ENCODE measurements around the gene DIRAS1.
"Not testable (repeated sequence)": the region's sequence is repeated elsewhere in the genome, so short reads cannot be mapped to it uniquely, and the experiment has no call there.

DIRAS1 gene

DNA sequence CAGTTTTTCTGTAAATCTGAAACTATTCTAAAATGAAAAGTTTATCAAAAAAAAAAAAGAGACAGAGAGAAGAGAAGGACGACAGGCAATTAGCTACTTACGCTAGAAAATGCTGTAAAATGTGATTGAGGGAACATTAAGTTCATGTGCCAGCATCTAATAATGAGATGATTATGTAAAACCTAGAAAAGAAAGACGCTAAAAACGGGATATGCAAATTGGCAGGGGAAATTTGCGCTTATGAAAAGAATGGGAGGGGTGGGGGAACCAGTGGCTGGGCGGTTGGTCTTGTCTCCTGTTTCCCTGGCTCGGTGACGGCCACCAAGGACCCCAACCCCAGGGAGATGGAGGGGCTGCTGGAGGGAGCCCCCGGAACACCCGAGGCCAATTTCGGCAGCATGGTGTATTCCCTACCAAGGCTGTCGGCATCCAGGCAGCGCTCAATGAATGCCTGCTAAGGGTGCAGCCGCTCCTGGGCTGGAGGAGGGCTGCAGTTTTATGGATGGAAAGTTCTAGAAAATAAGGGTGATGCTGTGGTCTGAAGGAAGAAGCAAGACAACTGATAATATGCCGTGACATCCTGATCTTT lies 52.9 kb downstream of the DIRAS1 start:
- no peak for DNase-seq

DNA sequence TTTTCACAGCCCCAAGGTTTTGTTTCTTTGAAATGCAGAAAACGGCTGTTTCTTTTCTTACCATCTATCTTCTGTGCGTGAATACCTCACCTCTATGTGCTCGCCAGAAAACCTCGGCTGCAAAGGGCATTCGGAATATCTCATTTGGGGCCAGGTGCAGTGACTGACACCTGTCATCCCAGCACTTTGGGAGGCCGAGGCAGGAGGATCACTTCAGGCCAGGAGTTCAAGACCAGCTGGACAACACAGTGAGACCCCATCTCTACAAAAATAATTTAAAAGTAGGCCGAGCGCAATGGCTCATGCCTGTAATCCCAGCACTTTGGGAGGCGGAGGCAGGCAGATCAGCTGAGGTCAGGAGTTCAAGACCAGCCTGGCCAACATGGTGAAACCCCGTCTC lies 53.8 kb downstream of the DIRAS1 start:
- DNase-seq, result not testable (repeated sequence)

DNA sequence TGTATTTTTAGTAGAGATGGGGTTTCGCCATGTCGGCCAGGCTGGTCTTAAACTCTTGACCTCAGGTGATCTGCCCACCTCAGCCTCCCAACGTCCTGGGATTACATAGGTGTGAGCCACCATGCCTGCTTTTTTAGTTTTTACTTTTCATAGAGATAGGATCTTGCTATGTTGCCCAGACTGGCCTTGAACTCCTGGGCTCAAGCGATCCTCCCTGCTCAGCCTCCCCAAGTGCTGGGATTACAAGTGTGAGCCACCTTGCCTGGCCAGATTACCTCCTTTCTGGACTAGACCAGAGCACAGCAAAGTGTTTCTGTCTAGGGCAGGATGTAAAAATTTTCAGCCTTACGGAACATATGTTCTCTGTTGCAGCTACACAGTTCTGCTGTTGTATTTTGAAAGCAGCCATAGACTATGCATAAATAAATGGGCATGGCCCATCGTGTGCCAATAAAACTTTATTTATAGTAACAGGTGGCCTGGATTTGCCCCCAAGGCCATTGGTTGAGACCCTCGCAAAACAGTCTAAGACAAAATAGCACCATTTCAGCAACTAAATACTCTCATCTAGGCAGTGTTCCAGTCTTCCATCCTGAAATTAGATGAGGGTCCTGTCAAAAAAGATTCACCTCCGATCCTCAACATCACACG lies 54.7 kb downstream of the DIRAS1 start:
- no peak for DNase-seq

DNA sequence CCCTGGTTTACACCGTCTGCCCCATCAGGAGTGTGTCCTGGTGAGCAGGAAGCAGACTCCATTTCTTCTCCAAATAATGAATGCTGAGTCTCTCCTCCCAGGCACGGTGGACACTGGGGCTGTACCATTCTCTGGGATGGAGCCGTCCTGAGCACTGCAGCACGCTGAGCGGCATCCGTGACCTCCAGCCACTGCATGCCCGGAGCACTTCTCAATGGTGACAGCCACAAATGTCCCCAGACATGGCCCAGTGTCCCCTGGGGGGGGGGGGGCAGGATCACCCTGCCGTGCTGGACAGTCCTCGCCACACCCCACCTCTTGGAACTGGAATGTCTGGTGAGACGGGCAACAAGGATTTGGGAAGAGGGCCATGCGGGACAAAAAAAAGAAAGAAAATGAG lies 56.1 kb downstream of the DIRAS1 start:
- no peak for DNase-seq
